Ammon's horn (tissue), 1 donor: Measurements from ENCODE around the gene PEX5.
"Not testable (repeated sequence)": the region's sequence is repeated elsewhere in the genome, so short reads cannot be mapped to it uniquely, and the experiment has no call there.

Experiments used
- DNase-seq: peaks from one replicate; pipeline ENCODE4 v3.0.0-alpha.2; 2016; ENCODE audit warnings: low spot score

The PEX5 gene

GRCh38 chr12:7160183-7160582 lies 29.3 kb upstream of the PEX5 start:
- DNase-seq: no peak

GRCh38 chr12:7161327-7161726 lies 28.2 kb upstream of the PEX5 start:
- no peak for DNase-seq

GRCh38 chr12:7161811-7162210 lies 27.7 kb upstream of the PEX5 start:
- DNase-seq: no peak

GRCh38 chr12:7162691-7163114 lies 26.8 kb upstream of the PEX5 start:
- DNase-seq: peak; percentile 55

GRCh38 chr12:7169951-7170350 lies 19.5 kb upstream of the PEX5 start:
- DNase-seq: no peak

GRCh38 chr12:7171854-7172253 lies 17.6 kb upstream of the PEX5 start:
- no peak for DNase-seq

GRCh38 chr12:7175493-7175892 lies 14.0 kb upstream of the PEX5 start:
- no peak for DNase-seq

- no peak for DNase-seq
Observed at GRCh38 chr12:7176595-7176994, 12.9 kb upstream of the PEX5 start.

GRCh38 chr12:7178481-7178880 lies 11.0 kb upstream of the PEX5 start:
- DNase-seq: no peak

- DNase-seq: no peak
Observed at GRCh38 chr12:7180685-7181084, 8.8 kb upstream of the PEX5 start.

GRCh38 chr12:7186058-7186457 lies 3.4 kb upstream of the PEX5 start:
- not testable (repeated sequence) for DNase-seq

GRCh38 chr12:7188562-7189397 lies 706 bp upstream of the PEX5 start:
- DNase-seq: peak; percentile 81

- no peak for DNase-seq
Observed at GRCh38 chr12:7190268-7191055, 976 bp downstream of the PEX5 start.

GRCh38 chr12:7193674-7194073 lies 4.2 kb downstream of the PEX5 start:
- DNase-seq: no peak

- no peak for DNase-seq
Observed at GRCh38 chr12:7197841-7198240, 8.4 kb downstream of the PEX5 start.

GRCh38 chr12:7203109-7203508 lies 13.6 kb downstream of the PEX5 start:
- no peak for DNase-seq

- DNase-seq: no peak
Observed at GRCh38 chr12:7205091-7205490, 15.6 kb downstream of the PEX5 start.

- DNase-seq: no peak
Observed at GRCh38 chr12:7206691-7207090, 17.2 kb downstream of the PEX5 start.

- no peak for DNase-seq
Observed at GRCh38 chr12:7207866-7208625, 18.6 kb downstream of the PEX5 start.

- DNase-seq: no peak
Observed at GRCh38 chr12:7209958-7210357, 20.5 kb downstream of the PEX5 start.

GRCh38 chr12:7210642-7211151 lies 21.2 kb downstream of the PEX5 start:
- DNase-seq: peak; percentile 48

GRCh38 chr12:7212678-7213077 lies 23.2 kb downstream of the PEX5 start:
- DNase-seq: no peak
